ENCODE measurements around the gene CLIC5. TPM values are rescaled to one million over a fixed set of nuclear protein-coding genes. Genes with fewer than 3 reads are reported as not detected.

CLIC5 gene
- polyA plus RNA-seq, 1 donor from 2014 or later, result 0.22 TPM

- TF ChIP-seq CTCF (IDR thresholded peaks at IDR 0.05; ENCODE audit: poor library complexity, severe bottlenecking) (no peak), POLR2AphosphoS5 (IDR thresholded peaks at IDR 0.05) (no peak), EZH2 (IDR thresholded peaks at IDR 0.05; ENCODE audit: borderline replicate concordance, insufficient read depth, low read length, poor library complexity, severe bottlenecking) (no peak), TAF1 (IDR thresholded peaks at IDR 0.05; ENCODE audit: low read depth) (no peak)
Measured at GRCh38 chr6:45855642-45856394, 159.8 kb downstream of the CLIC5 start (continued).

GRCh38 chr6:45854149-45854742 is 161.4 kb downstream of the CLIC5 start:
- no peak overlapping the region for H3K4me3 ChIP-seq (ENCODE audit: low read length)
- no peaks in the 10 kb centered on the region for H3K79me2 ChIP-seq (replicated peaks; ENCODE audit: insufficient read depth, low read length)
- no peak overlapping the region for H2AFZ ChIP-seq (ENCODE audit: low read depth, low read length)
- no peak overlapping the region for H3K27ac ChIP-seq (ENCODE audit: low read length)
- TF ChIP-seq SMC3 (conservative IDR thresholded peaks at IDR 0.05; ENCODE audit: poor library complexity) (no peak), POLR2AphosphoS5 (IDR thresholded peaks at IDR 0.05) (no peak), CTCF (IDR thresholded peaks at IDR 0.05; ENCODE audit: poor library complexity, severe bottlenecking) (no peak), REST (IDR thresholded peaks at IDR 0.05; ENCODE audit: borderline replicate concordance) (no peak), TAF1 (IDR thresholded peaks at IDR 0.05; ENCODE audit: low read depth) (no peak), EZH2 (IDR thresholded peaks at IDR 0.05; ENCODE audit: borderline replicate concordance, insufficient read depth, low read length, poor library complexity, severe bottlenecking) (no peak), MXI1 (conservative IDR thresholded peaks at IDR 0.05; ENCODE audit: poor library complexity, severe bottlenecking) (no peak), RAD21 (conservative IDR thresholded peaks at IDR 0.05) (no peak), EP300 (conservative IDR thresholded peaks at IDR 0.05; ENCODE audit: poor library complexity, severe bottlenecking) (no peak)
- no peak overlapping the region for H3K9ac ChIP-seq (ENCODE audit: low read length)
- no peaks in the 10 kb centered on the region for H3K36me3 ChIP-seq (ENCODE audit: insufficient read depth, low read length)
- no peaks in the 10 kb centered on the region for H3K9me2 ChIP-seq (ENCODE audit: insufficient read depth, low read length)
- H3F3A ChIP-seq (ENCODE audit: insufficient read depth, low read length, poor library complexity, severe bottlenecking), result no peaks in the 10 kb centered on the region
- no peaks in the 10 kb centered on the region for H3K27me3 ChIP-seq (ENCODE audit: insufficient read depth, low read depth, low read length)
- H4K20me1 ChIP-seq (ENCODE audit: insufficient read depth), result no peaks in the 10 kb centered on the region
- H3K4me2 ChIP-seq (ENCODE audit: low read length), result no peak overlapping the region
- no peaks in the 10 kb centered on the region for H3K9me3 ChIP-seq (ENCODE audit: low read length)
